SU-DHL-6 (cell line): ENCODE data around the gene RRAS2.

Source experiments
- H2AFZ ChIP-seq: fragments of 200-600 bp; sonication (generic); 2 replicates; pipeline ENCODE4 v1.6.1; 2014; ENCODE audit warnings: low read depth, mild to moderate bottlenecking, moderate library complexity, mixed read lengths, antibody characterized with exemption, low read length; ENCODE audit not compliant: severe bottlenecking
- H3F3A ChIP-seq: fragments of 200-600 bp; shearing (Covaris generic); 2 replicates; pipeline ENCODE4 v1.6.0; 2016; ENCODE audit warnings: antibody characterized with exemption, mild to moderate bottlenecking; ENCODE audit not compliant: insufficient read depth
- H3K27ac ChIP-seq: fragments of 200-600 bp; sonication (generic); 2 replicates; pipeline ENCODE4 v1.5.1; 2016; ENCODE audit warnings: low read depth, mild to moderate bottlenecking, low read length, moderate library complexity, mixed read lengths
- H3K27me3 ChIP-seq: fragments of 200-600 bp; sonication (generic), shearing (Covaris generic); 2 replicates; pipeline ENCODE4 v1.6.0; 2014; ENCODE audit warnings: mild to moderate bottlenecking, low read length
- H3K36me3 ChIP-seq: fragments of 200-600 bp; sonication (generic); 2 replicates; pipeline ENCODE4 v1.6.1; 2014; ENCODE audit warnings: mild to moderate bottlenecking, low read length, mixed read lengths
- H3K4me2 ChIP-seq: fragments of 300-600, 200-600 bp; shearing (Covaris generic), sonication (generic); 2 replicates; pipeline ENCODE4 v1.6.0; 2014; ENCODE audit warnings: low read length, low read depth, mild to moderate bottlenecking; ENCODE audit not compliant: poor library complexity, severe bottlenecking
- H3K4me3 ChIP-seq: fragments of 200-600 bp; sonication (generic); 2 replicates; pipeline ENCODE4 v1.5.1; 2014; ENCODE audit warnings: antibody characterized with exemption, low read length, mild to moderate bottlenecking, mixed read lengths; ENCODE audit not compliant: insufficient read depth, poor library complexity, severe bottlenecking
- H3K79me2 ChIP-seq: fragments of 200-600 bp; sonication (generic); 2 replicates; pipeline ENCODE4 v1.6.1; 2014; ENCODE audit warnings: mild to moderate bottlenecking, low read length, moderate library complexity; ENCODE audit not compliant: insufficient read depth
- H3K9ac ChIP-seq: fragments of 200-600 bp; sonication (generic); 2 replicates; pipeline ENCODE4 v1.7.0; 2014; ENCODE audit warnings: mild to moderate bottlenecking, low read length
- H3K9me2 ChIP-seq: fragments of 200-600 bp; sonication (generic); replicated peaks from 2 replicates; pipeline ENCODE4 v1.6.1; 2014; ENCODE audit warnings: low read length; ENCODE audit not compliant: insufficient read depth
- H3K9me3 ChIP-seq: fragments of 200-600 bp; sonication (generic); 2 replicates; pipeline ENCODE4 v1.6.1; 2014; ENCODE audit warnings: low read length, mixed read lengths; ENCODE audit not compliant: insufficient read depth
- H4K20me1 ChIP-seq: fragments of 200-600 bp; sonication (generic); 2 replicates; pipeline ENCODE4 v1.6.1; 2014; ENCODE audit warnings: low read depth, mild to moderate bottlenecking, antibody characterized with exemption, low read length, moderate library complexity, mixed read lengths
- CTCF ChIP-seq: fragments of 200-600 bp; sonication (generic); IDR thresholded peaks from one replicate; pipeline ENCODE4 v1.5.1; 2017; ENCODE audit warnings: antibody characterized with exemption, mild to moderate bottlenecking, low read length, moderate library complexity; ENCODE audit not compliant: insufficient read depth, poor library complexity, severe bottlenecking
- EZH2phosphoT487 ChIP-seq: fragments of 200-600 bp; sonication (generic), shearing (Covaris generic); conservative IDR thresholded peaks from 2 replicates; pipeline ENCODE4 v1.6.1; 2018; ENCODE audit warnings: mild to moderate bottlenecking, antibody characterized with exemption, low read length, moderate library complexity, mixed read lengths

RRAS2 gene

GRCh38 chr11:14305649-14306048 lies 53.3 kb downstream of the RRAS2 start:
- Histone ChIP-seq H2AFZ (no peak overlapping the region), H3K27me3 (no peaks in the 10 kb centered on the region), H3K36me3 (no peaks in the 10 kb centered on the region), H3K9me2 (no peaks in the 10 kb centered on the region), H3K27ac (peak overlapping the region; percentile 40; the same call in 1 of the 2 replicates), H3F3A (peaks cover 49% of the 10 kb centered on the region), H3K4me3 (no peak overlapping the region), H4K20me1 (peaks cover 11% of the 10 kb centered on the region; the same call in 1 of the 2 replicates), H3K9ac (peak overlapping the region; percentile 6; the same call in 1 of the 2 replicates), H3K4me2 (peak overlapping the region; percentile 22), H3K79me2 (peaks cover 100% of the 10 kb centered on the region), H3K9me3 (no peaks in the 10 kb centered on the region)
- TF ChIP-seq CTCF (no peak), EZH2phosphoT487 (no peak)

DNA sequence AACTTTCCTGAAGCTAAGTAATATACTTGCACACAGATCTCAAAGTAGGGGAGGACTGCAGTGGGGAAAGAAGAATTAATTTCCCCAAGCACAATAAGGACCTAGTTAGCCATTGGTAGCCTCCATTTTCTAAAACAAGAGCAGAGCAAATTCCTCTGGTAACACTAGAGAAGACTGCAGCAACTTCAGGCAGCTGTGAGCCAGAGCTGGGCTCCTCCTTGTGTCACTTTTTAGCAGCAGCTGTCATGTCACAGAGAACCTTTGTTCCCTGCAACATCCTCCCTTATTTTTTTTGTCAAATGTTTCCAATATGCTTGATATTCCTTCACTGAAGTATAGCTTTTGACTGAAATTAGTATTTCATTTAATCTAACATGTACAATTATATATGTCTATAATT lies 54.4 kb downstream of the RRAS2 start:
- Histone ChIP-seq H3K9me2 (no peaks in the 10 kb centered on the region), H4K20me1 (peaks cover 13% of the 10 kb centered on the region; the same call in 1 of the 2 replicates), H3K27ac (peak overlapping the region; percentile 40)

DNA sequence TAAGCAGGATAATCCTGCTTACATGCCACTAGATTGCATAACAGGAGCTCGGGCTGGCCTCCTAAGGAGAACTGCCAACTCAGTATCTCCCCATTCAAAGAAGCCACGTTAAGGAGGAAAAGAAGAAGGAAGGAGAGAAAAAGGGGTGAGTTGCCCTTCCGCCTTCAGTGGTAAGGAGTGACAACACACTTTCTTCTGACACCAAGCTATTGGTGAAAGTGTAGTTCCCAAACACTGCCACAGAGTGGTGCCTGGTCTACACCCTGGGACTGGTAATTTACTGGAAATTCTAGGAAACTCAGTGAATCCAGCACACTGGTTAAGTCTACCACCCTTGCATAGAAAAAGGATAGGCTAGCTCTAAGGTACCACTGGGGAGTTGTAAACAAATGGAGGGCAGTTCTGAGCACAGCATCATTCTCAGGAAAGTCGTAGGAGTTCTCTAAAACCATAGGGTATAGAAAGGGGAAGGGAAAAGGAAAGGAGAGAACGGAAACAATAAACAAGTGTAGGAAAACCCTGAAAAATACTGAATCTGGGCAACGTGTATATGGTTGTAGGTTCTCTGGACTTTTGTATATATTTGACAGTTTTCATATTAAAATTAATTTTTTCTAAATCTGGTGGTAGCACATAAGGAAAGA lies 58.2 kb downstream of the RRAS2 start:
- peaks cover 37% of the 10 kb centered on the region for H4K20me1 ChIP-seq
- H3F3A ChIP-seq = peaks cover 51% of the 10 kb centered on the region; the same call in 1 of the 2 replicates
- peak overlapping the region; percentile 11 for H3K4me2 ChIP-seq

More for the DNA sequence above, 54.4 kb downstream of the RRAS2 start:
- no peak overlapping the region for H2AFZ ChIP-seq
- no peaks in the 10 kb centered on the region for H3K36me3 ChIP-seq
- no peak for TF ChIP-seq CTCF
- no peak for TF ChIP-seq EZH2phosphoT487
- H3K79me2 ChIP-seq = peaks cover 100% of the 10 kb centered on the region
- no peaks in the 10 kb centered on the region for H3K9me3 ChIP-seq
- H3K4me3 ChIP-seq = no peak overlapping the region
- no peaks in the 10 kb centered on the region for H3K27me3 ChIP-seq
- H3K4me2 ChIP-seq = peak overlapping the region; percentile 22
- no peak overlapping the region; the same call in 1 of the 2 replicates for H3K9ac ChIP-seq
- H3F3A ChIP-seq = peaks cover 41% of the 10 kb centered on the region; the same call in 1 of the 2 replicates

More for the DNA sequence above, 58.2 kb downstream of the RRAS2 start:
- Histone ChIP-seq H3K9me3 (no peaks in the 10 kb centered on the region), H3K9me2 (no peaks in the 10 kb centered on the region), H3K27me3 (no peaks in the 10 kb centered on the region), H2AFZ (no peak overlapping the region), H3K79me2 (peaks cover 100% of the 10 kb centered on the region), H3K36me3 (peaks cover 5% of the 10 kb centered on the region; the same call in 1 of the 2 replicates), H3K4me3 (no peak overlapping the region), H3K9ac (no peak overlapping the region), H3K27ac (peak overlapping the region; percentile 32)
- no peak for TF ChIP-seq EZH2phosphoT487
- peak; percentile 76 for TF ChIP-seq CTCF
